Liver (tissue), 9 donors: ENCODE measurements around the gene SERPING1. TPM values are rescaled to one million over a fixed set of nuclear protein-coding genes. Genes with fewer than 3 reads are reported as not detected.

ENCODE experiments used
- DNase-seq: peaks from one replicate; pipeline ENCODE4 v3.0.0-alpha.2; 2017; ENCODE audit warnings: low spot score
- H3K27ac ChIP-seq, 2 donors: one replicate each; pipeline ENCODE4 v1.7.0; 2013; ENCODE audit warnings: inconsistent platforms in 2 of 2, low read length in 2 of 2, control low read depth in 1 of 2, low read depth in 1 of 2, mild to moderate bottlenecking in 1 of 2
- H3K27me3 ChIP-seq, 4 donors: one replicate each; pipeline versions ENCODE4 v1.6.1 to v1.7.0; 2013; ENCODE audit warnings: low read length in 3 of 4, inconsistent platforms in 1 of 4, mild to moderate bottlenecking in 1 of 4, moderate library complexity in 1 of 4; ENCODE audit not compliant: control insufficient read depth in 4 of 4, insufficient read depth in 4 of 4
- H3K36me3 ChIP-seq, 4 donors: one replicate each; pipeline versions ENCODE4 v1.6.1 to v1.7.0; 2013; ENCODE audit warnings: low read length in 3 of 4, mild to moderate bottlenecking in 3 of 4, low read depth in 1 of 4, moderate library complexity in 1 of 4; ENCODE audit not compliant: control insufficient read depth in 4 of 4, insufficient read depth in 3 of 4
- H3K4me1 ChIP-seq, 4 donors: one replicate each; pipeline versions ENCODE4 v1.6.1 to v1.7.0; 2013; ENCODE audit warnings: low read length in 3 of 4, mild to moderate bottlenecking in 3 of 4, moderate library complexity in 1 of 4; ENCODE audit not compliant: control insufficient read depth in 4 of 4, insufficient read depth in 4 of 4
- H3K4me3 ChIP-seq, 3 donors: one replicate each; pipeline versions ENCODE4 v1.6.1 to v1.7.0; 2013; ENCODE audit warnings: low read length in 3 of 3, control low read depth in 1 of 3, low read depth in 1 of 3, mild to moderate bottlenecking in 1 of 3
- H3K9ac ChIP-seq, 2 donors: one replicate each; pipeline ENCODE4 v1.7.0; 2013; ENCODE audit warnings: low read length in 2 of 2, mild to moderate bottlenecking in 2 of 2, moderate library complexity in 2 of 2, control low read depth in 1 of 2, low read depth in 1 of 2
- H3K9me3 ChIP-seq, 4 donors: one replicate each; pipeline versions ENCODE4 v1.6.1 to v1.7.0; 2013; ENCODE audit warnings: low read length in 3 of 4; ENCODE audit not compliant: control insufficient read depth in 4 of 4
- EGR1 ChIP-seq, 2 donors: IDR thresholded peaks; 2 replicates each; pipeline ENCODE4 v1.6.1; 2016 to 2018; ENCODE audit warnings: antibody characterized with exemption in 2 of 2, low read depth in 2 of 2
- FOXA1 ChIP-seq: IDR thresholded peaks from 2 replicates; pipeline ENCODE4 v1.6.1; 2016; ENCODE audit warnings: antibody characterized with exemption
- FOXA2 ChIP-seq: IDR thresholded peaks from 2 replicates; pipeline ENCODE4 v1.6.1; 2016; ENCODE audit warnings: antibody characterized with exemption
- GABPA ChIP-seq, 2 donors: IDR thresholded peaks in 1 of 2; conservative IDR thresholded peaks in 1 of 2; 2 replicates each; pipeline ENCODE4 v1.6.1; 2016; ENCODE audit warnings: antibody characterized with exemption in 2 of 2, mild to moderate bottlenecking in 1 of 2, moderate library complexity in 1 of 2
- HNF4A ChIP-seq, 2 donors: conservative IDR thresholded peaks; 2 replicates each; pipeline ENCODE4 v1.6.1; 2016; ENCODE audit warnings: antibody characterized with exemption in 2 of 2, mild to moderate bottlenecking in 2 of 2
- HNF4G ChIP-seq: IDR thresholded peaks from 2 replicates; pipeline ENCODE4 v1.6.1; 2016; ENCODE audit warnings: antibody characterized with exemption
- JUND ChIP-seq, 2 donors: IDR thresholded peaks; 2 replicates each; pipeline ENCODE4 v1.6.1; 2016; ENCODE audit warnings: antibody characterized with exemption in 2 of 2
- NR2F2 ChIP-seq: IDR thresholded peaks from 2 replicates; pipeline ENCODE4 v1.6.1; 2016; ENCODE audit warnings: antibody characterized with exemption
- RAD21 ChIP-seq, 2 donors: IDR thresholded peaks; 2 replicates each; pipeline ENCODE4 v1.6.1; 2016; ENCODE audit warnings: antibody characterized with exemption in 2 of 2, mild to moderate bottlenecking in 2 of 2
- RXRA ChIP-seq, 2 donors: IDR thresholded peaks; 2 replicates each; pipeline ENCODE4 v1.6.1; 2017 to 2018; ENCODE audit warnings: antibody characterized with exemption in 2 of 2, mild to moderate bottlenecking in 1 of 2
- SP1 ChIP-seq: IDR thresholded peaks from 2 replicates; pipeline ENCODE4 v1.6.1; 2018; ENCODE audit warnings: antibody characterized with exemption, mild to moderate bottlenecking
- TAF1 ChIP-seq: conservative IDR thresholded peaks from 2 replicates; pipeline ENCODE4 v1.6.1; 2016; ENCODE audit warnings: antibody characterized with exemption, mild to moderate bottlenecking
- YY1 ChIP-seq: IDR thresholded peaks from 2 replicates; pipeline ENCODE4 v1.6.1; 2016; ENCODE audit warnings: antibody characterized with exemption, mild to moderate bottlenecking
- WGBS: extraction: QIAGEN DNeasy Blood & Tissue Kit; methylation state at CpG from one replicate; pipeline ENCODE4 v1.1.7; 2013; 5-methylcytosine and 5-hydroxymethylcytosine counted together
- polyA plus RNA-seq, 2 donors: library from polyadenylated mRNA; stranded (reverse) in 1 of 2; unstranded in 1 of 2; fragments of 200-250 nt in 1 of 2; fragments of >200 nt in 1 of 2; fragmentation: Nextera tagmentation in 1 of 2; extraction: Ambion mirVana in 1 of 2; gene quantifications; one replicate each; pipeline versions ENCODE4 v1.2.1 to v1.2.3, GENCODE V29; 2013 to 2015
- total RNA-seq, 2 donors: library from RNA; depleted of rRNA; stranded (reverse); fragments of >200 nt; gene quantifications; one replicate each; pipeline ENCODE4 v1.2.3, GENCODE V29; 2014
- TF ChIP-seq, protein P1 (sequence below): IDR thresholded peaks from 2 replicates; pipeline ENCODE4 v1.6.1; 2016; ENCODE audit warnings: antibody characterized with exemption
- TF ChIP-seq, protein P2 (sequence below): IDR thresholded peaks from 2 replicates; pipeline ENCODE4 v1.6.1; 2016; ENCODE audit warnings: antibody characterized with exemption
- TF ChIP-seq, protein P3 (sequence below): IDR thresholded peaks from 2 replicates; pipeline ENCODE4 v1.6.1; 2016; ENCODE audit warnings: antibody characterized with exemption, mild to moderate bottlenecking
- TF ChIP-seq, protein P4 (sequence below): fragments of 150-350 bp; IDR thresholded peaks from 2 replicates; pipeline ENCODE4 v1.5.1; 2017; ENCODE audit warnings: improper control_type of control experiment, low read depth, low read length; ENCODE audit not compliant: missing input control
- TF ChIP-seq, protein P5 (sequence below): IDR thresholded peaks from 2 replicates; pipeline ENCODE4 v1.6.1; 2016; ENCODE audit warnings: antibody characterized with exemption
- donor health status: healthy.
- donor health status: healthy.
- donor health status: healthy.
- donor health status: healthy.
- donor health status: healthy.

SERPING1 gene
- total and polyA plus RNA-seq, 4 donors = 235 to 2,911 (median 1,514) TPM

DNA sequence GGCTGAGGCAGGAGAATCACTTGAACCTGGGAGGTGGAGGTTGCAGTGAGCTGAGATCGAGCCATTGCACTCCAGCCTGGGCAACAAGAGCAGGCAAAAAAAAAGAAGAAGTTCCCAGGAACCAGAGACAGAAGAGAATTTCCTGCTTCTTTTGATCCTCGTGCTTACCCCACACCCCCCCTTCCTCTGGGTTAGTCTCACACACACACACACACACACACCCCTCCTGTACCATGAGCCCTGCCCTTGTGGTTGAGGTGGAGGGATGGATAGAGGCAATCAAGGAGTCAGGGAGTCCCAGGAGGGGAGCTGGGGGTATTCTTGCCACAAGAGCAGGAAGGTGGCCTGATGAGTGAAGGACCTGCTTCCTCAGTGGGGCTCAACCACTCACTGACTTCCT is 25.9 kb upstream of the SERPING1 start:
- Histone ChIP-seq H3K4me1 (peaks cover 6 to 21% (median 13%) of the 10 kb centered on the region in 4 donors), H3K36me3 (no peaks in the 10 kb centered on the region), H3K4me3 (no peak overlapping the region), H3K27me3 (no peaks in the 10 kb centered on the region), H3K9ac (no peak overlapping the region), H3K27ac (no peak overlapping the region), H3K9me3 (no peaks in the 10 kb centered on the region)
- 69% methylated on average over 2 of the region's 2 CpGs for WGBS
- TF ChIP-seq RXRA (IDR thresholded peaks at IDR 0.05) (no peak), JUND (IDR thresholded peaks at IDR 0.05) (no peak), HNF4A (conservative IDR thresholded peaks at IDR 0.05) (no peak), NR2F2 (no peak), TAF1 (no peak), FOXA1 (no peak), GABPA (IDR thresholded peaks at IDR 0.05 in 1 of 2, conservative IDR thresholded peaks at IDR 0.05 in 1 of 2) (no peak), YY1 (no peak), EGR1 (IDR thresholded peaks at IDR 0.05; ENCODE audit: low read depth in 2 of 2) (no peak), HNF4G (no peak), FOXA2 (no peak), SP1 (no peak), RAD21 (IDR thresholded peaks at IDR 0.05) (no peak)
- TF ChIP-seq, protein P1, sequence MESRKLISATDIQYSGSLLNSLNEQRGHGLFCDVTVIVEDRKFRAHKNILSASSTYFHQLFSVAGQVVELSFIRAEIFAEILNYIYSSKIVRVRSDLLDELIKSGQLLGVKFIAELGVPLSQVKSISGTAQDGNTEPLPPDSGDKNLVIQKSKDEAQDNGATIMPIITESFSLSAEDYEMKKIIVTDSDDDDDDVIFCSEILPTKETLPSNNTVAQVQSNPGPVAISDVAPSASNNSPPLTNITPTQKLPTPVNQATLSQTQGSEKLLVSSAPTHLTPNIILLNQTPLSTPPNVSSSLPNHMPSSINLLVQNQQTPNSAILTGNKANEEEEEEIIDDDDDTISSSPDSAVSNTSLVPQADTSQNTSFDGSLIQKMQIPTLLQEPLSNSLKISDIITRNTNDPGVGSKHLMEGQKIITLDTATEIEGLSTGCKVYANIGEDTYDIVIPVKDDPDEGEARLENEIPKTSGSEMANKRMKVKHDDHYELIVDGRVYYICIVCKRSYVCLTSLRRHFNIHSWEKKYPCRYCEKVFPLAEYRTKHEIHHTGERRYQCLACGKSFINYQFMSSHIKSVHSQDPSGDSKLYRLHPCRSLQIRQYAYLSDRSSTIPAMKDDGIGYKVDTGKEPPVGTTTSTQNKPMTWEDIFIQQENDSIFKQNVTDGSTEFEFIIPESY = no peak
- TF ChIP-seq, protein P2, sequence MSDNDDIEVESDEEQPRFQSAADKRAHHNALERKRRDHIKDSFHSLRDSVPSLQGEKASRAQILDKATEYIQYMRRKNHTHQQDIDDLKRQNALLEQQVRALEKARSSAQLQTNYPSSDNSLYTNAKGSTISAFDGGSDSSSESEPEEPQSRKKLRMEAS = no peak
- TF ChIP-seq, protein P3, sequence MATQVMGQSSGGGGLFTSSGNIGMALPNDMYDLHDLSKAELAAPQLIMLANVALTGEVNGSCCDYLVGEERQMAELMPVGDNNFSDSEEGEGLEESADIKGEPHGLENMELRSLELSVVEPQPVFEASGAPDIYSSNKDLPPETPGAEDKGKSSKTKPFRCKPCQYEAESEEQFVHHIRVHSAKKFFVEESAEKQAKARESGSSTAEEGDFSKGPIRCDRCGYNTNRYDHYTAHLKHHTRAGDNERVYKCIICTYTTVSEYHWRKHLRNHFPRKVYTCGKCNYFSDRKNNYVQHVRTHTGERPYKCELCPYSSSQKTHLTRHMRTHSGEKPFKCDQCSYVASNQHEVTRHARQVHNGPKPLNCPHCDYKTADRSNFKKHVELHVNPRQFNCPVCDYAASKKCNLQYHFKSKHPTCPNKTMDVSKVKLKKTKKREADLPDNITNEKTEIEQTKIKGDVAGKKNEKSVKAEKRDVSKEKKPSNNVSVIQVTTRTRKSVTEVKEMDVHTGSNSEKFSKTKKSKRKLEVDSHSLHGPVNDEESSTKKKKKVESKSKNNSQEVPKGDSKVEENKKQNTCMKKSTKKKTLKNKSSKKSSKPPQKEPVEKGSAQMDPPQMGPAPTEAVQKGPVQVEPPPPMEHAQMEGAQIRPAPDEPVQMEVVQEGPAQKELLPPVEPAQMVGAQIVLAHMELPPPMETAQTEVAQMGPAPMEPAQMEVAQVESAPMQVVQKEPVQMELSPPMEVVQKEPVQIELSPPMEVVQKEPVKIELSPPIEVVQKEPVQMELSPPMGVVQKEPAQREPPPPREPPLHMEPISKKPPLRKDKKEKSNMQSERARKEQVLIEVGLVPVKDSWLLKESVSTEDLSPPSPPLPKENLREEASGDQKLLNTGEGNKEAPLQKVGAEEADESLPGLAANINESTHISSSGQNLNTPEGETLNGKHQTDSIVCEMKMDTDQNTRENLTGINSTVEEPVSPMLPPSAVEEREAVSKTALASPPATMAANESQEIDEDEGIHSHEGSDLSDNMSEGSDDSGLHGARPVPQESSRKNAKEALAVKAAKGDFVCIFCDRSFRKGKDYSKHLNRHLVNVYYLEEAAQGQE = no peak
- TF ChIP-seq, protein P4, sequence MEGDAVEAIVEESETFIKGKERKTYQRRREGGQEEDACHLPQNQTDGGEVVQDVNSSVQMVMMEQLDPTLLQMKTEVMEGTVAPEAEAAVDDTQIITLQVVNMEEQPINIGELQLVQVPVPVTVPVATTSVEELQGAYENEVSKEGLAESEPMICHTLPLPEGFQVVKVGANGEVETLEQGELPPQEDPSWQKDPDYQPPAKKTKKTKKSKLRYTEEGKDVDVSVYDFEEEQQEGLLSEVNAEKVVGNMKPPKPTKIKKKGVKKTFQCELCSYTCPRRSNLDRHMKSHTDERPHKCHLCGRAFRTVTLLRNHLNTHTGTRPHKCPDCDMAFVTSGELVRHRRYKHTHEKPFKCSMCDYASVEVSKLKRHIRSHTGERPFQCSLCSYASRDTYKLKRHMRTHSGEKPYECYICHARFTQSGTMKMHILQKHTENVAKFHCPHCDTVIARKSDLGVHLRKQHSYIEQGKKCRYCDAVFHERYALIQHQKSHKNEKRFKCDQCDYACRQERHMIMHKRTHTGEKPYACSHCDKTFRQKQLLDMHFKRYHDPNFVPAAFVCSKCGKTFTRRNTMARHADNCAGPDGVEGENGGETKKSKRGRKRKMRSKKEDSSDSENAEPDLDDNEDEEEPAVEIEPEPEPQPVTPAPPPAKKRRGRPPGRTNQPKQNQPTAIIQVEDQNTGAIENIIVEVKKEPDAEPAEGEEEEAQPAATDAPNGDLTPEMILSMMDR = no peak
- TF ChIP-seq, protein P5, sequence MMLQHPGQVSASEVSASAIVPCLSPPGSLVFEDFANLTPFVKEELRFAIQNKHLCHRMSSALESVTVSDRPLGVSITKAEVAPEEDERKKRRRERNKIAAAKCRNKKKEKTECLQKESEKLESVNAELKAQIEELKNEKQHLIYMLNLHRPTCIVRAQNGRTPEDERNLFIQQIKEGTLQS = no peak
- DNase-seq = no peak
